ENCODE results near the gene PPT1. TPM values are rescaled to one million over a fixed set of nuclear protein-coding genes. Genes with fewer than 3 reads are reported as not detected.
"Not testable (repeated sequence)": the region's sequence is repeated elsewhere in the genome, so short reads cannot be mapped to it uniquely, and the experiment has no call there.

PPT1 gene
- total RNA-seq, 2 donors from 2014 or later: 86.2 to 126 TPM

GRCh38 chr1:40094466-40095110 lies 2.5 kb downstream of the PPT1 start:
- DNase-seq (ENCODE audit: low spot score): no peak
- H3K4me1 ChIP-seq (replicated peaks): no peaks in the 10 kb centered on the region
- no peaks in the 10 kb centered on the region for H3K27me3 ChIP-seq (replicated peaks; ENCODE audit: insufficient read depth)
- intact Hi-C loops (cut with DNase I): loop anchor here (10.0 kb wide), 1 partner anchor 70 kb away; the partner anchor contains the start of gene RLF
- no peak overlapping the region for H3K27ac ChIP-seq
- TF ChIP-seq POLR2A (IDR thresholded peaks at IDR 0.05) (no peak), POLR2AphosphoS5 (IDR thresholded peaks at IDR 0.05) (no peak)
- WGBS: 50% methylated on average over 4 of the region's 4 CpGs
- H3K4me3 ChIP-seq: no peak overlapping the region
- no peaks in the 10 kb centered on the region for H3K9me3 ChIP-seq
- no peaks in the 10 kb centered on the region for H3K36me3 ChIP-seq

- Histone ChIP-seq H3K9me3 (no peaks in the 10 kb centered on the region), H3K4me3 (no peak overlapping the region), H3K36me3 (no peaks in the 10 kb centered on the region), H3K27ac (no peak overlapping the region), H3K4me1 (replicated peaks) (no peaks in the 10 kb centered on the region), H3K27me3 (replicated peaks; ENCODE audit: insufficient read depth) (no peaks in the 10 kb centered on the region)
- no peak for DNase-seq (ENCODE audit: low spot score)
- 73% methylated on average over 6 of the region's 6 CpGs for WGBS
- no peak for TF ChIP-seq POLR2AphosphoS5 (IDR thresholded peaks at IDR 0.05)
- no peak for TF ChIP-seq CTCF (IDR thresholded peaks at IDR 0.05)
- no peak for TF ChIP-seq POLR2A (IDR thresholded peaks at IDR 0.05)
- intact Hi-C loops (cut with DNase I): loop anchor here (10.0 kb wide), 1 partner anchor 72 kb away; the partner anchor contains the start of gene RLF
Measured at GRCh38 chr1:40092706-40093639, 4.1 kb downstream of the PPT1 start.

GRCh38 chr1:40092241-40092640 lies 4.8 kb downstream of the PPT1 start:
- DNase-seq (ENCODE audit: low spot score): no peak
- TF ChIP-seq POLR2AphosphoS5 (IDR thresholded peaks at IDR 0.05): no peak
- TF ChIP-seq POLR2A (IDR thresholded peaks at IDR 0.05): no peak
- Histone ChIP-seq H3K27me3 (replicated peaks; ENCODE audit: insufficient read depth) (no peaks in the 10 kb centered on the region), H3K36me3 (no peaks in the 10 kb centered on the region), H3K9me3 (no peaks in the 10 kb centered on the region), H3K27ac (no peak overlapping the region), H3K4me1 (replicated peaks) (no peaks in the 10 kb centered on the region), H3K4me3 (no peak overlapping the region)
- intact Hi-C loops (cut with DNase I): loop anchor here (10.0 kb wide), 1 partner anchor 73 kb away; the partner anchor contains the start of gene RLF
- 93% methylated on average over 2 of the region's 2 CpGs for WGBS

GRCh38 chr1:40090652-40091355 lies 6.2 kb downstream of the PPT1 start:
- no peaks in the 10 kb centered on the region for H3K4me1 ChIP-seq (replicated peaks)
- DNase-seq (ENCODE audit: low spot score): no peak
- H3K27me3 ChIP-seq (replicated peaks; ENCODE audit: insufficient read depth): no peaks in the 10 kb centered on the region
- TF ChIP-seq POLR2AphosphoS5 (IDR thresholded peaks at IDR 0.05) (no peak), POLR2A (IDR thresholded peaks at IDR 0.05) (no peak), CTCF (IDR thresholded peaks at IDR 0.05) (no peak)
- intact Hi-C loops (cut with DNase I): loop anchor here (10.0 kb wide), 1 partner anchor 74 kb away; the partner anchor contains the start of gene RLF
- H3K4me3 ChIP-seq: no peak overlapping the region
- no peak overlapping the region for H3K27ac ChIP-seq
- no peaks in the 10 kb centered on the region for H3K9me3 ChIP-seq
- no peaks in the 10 kb centered on the region for H3K36me3 ChIP-seq
- 90% methylated on average over 5 of the region's 5 CpGs for WGBS

- H3K4me3 ChIP-seq; intact Hi-C loops (cut with DNase I); H3K4me1 ChIP-seq (replicated peaks); H3K27me3 ChIP-seq (replicated peaks; ENCODE audit: insufficient read depth); H3K36me3 ChIP-seq; H3K27ac ChIP-seq; H3K9me3 ChIP-seq: not testable (repeated sequence)
- DNase-seq (ENCODE audit: low spot score): peak; percentile 66
- peak in 3 of 4 experiments; percentile 56 to 63 (median 59) for TF ChIP-seq CTCF (IDR thresholded peaks at IDR 0.05)
- peak; percentile 8 for TF ChIP-seq POLR2AphosphoS5 (IDR thresholded peaks at IDR 0.05)
- 17% methylated on average over 11 of the region's 11 CpGs for WGBS
Measured at GRCh38 chr1:40084750-40085149, 12.3 kb downstream of the PPT1 start.

Measured in prostate gland (tissue), 2 donors.